GM23248 (cell line): ENCODE measurements around the gene FGF14. TPM values are rescaled to one million over a fixed set of nuclear protein-coding genes. Genes with fewer than 3 reads are reported as not detected.

Experiments
- DNase-seq: peaks from one replicate; pipeline ENCODE4 v3.0.0-alpha.2; 2015
- H2AFZ ChIP-seq: fragments of 200-600 bp; sonication (generic); 2 replicates; pipeline ENCODE4 v1.6.1; 2016; ENCODE audit warnings: antibody characterized with exemption
- H3F3A ChIP-seq: fragments of 200-600 bp; sonication (generic); 2 replicates; pipeline ENCODE4 v1.6.1; 2016; ENCODE audit warnings: mild to moderate bottlenecking, antibody characterized with exemption, mixed run types; ENCODE audit not compliant: insufficient read depth
- H3K27ac ChIP-seq: fragments of 200-600 bp; sonication (generic); 2 replicates; pipeline ENCODE4 v1.5.1; 2016; ENCODE audit warnings: mild to moderate bottlenecking
- H3K27me3 ChIP-seq: fragments of 200-600 bp; sonication (generic); replicated peaks from 2 replicates; pipeline ENCODE4 v1.6.1; 2016; ENCODE audit warnings: mild to moderate bottlenecking; ENCODE audit not compliant: insufficient read depth
- H3K36me3 ChIP-seq: fragments of 200-600 bp; sonication (generic); 2 replicates; pipeline ENCODE4 v1.6.1; 2016; ENCODE audit warnings: low read depth, mild to moderate bottlenecking
- H3K4me1 ChIP-seq: fragments of 200-600 bp; sonication (generic); 2 replicates; pipeline ENCODE4 v1.6.1; 2016; ENCODE audit warnings: mild to moderate bottlenecking; ENCODE audit not compliant: insufficient read depth
- H3K4me2 ChIP-seq: fragments of 200-600 bp; sonication (generic); one replicate; pipeline ENCODE4 v1.6.1; 2016; ENCODE audit warnings: mild to moderate bottlenecking; ENCODE audit not compliant: unreplicated experiment
- H3K4me3 ChIP-seq: fragments of 200-600 bp; sonication (generic); 2 replicates; pipeline ENCODE4 v1.5.1; 2016; ENCODE audit warnings: mild to moderate bottlenecking
- H3K79me2 ChIP-seq: fragments of 200-600 bp; sonication (generic); 2 replicates; pipeline ENCODE4 v1.6.1; 2016; ENCODE audit warnings: mild to moderate bottlenecking; ENCODE audit not compliant: insufficient read depth
- H3K9ac ChIP-seq: fragments of 200-600 bp; sonication (generic); 2 replicates; pipeline ENCODE4 v1.6.1; 2016; ENCODE audit warnings: mild to moderate bottlenecking
- H3K9me2 ChIP-seq: fragments of 200-600 bp; sonication (generic); 2 replicates; pipeline ENCODE4 v1.6.1; 2016; ENCODE audit warnings: mixed run types, mild to moderate bottlenecking, moderate library complexity; ENCODE audit not compliant: insufficient read depth
- H3K9me3 ChIP-seq: fragments of 200-600 bp; sonication (generic); one replicate; pipeline ENCODE4 v1.6.1; 2017; ENCODE audit warnings: low read depth
- H4K20me1 ChIP-seq: fragments of 200-600 bp; sonication (generic); 2 replicates; pipeline ENCODE4 v1.6.0; 2016; ENCODE audit not compliant: insufficient read depth
- EZH2 ChIP-seq: fragments of 200-600 bp; sonication (generic); IDR thresholded peaks from 2 replicates; pipeline ENCODE4 v1.6.1; 2018; ENCODE audit warnings: antibody characterized with exemption, mild to moderate bottlenecking; ENCODE audit not compliant: insufficient read depth, poor library complexity, severe bottlenecking
- EZH2phosphoT487 ChIP-seq: fragments of 200-600 bp; sonication (generic); IDR thresholded peaks from 2 replicates; pipeline ENCODE4 v1.6.1; 2018; ENCODE audit warnings: antibody characterized with exemption, moderate library complexity, mild to moderate bottlenecking, low read depth; ENCODE audit not compliant: insufficient read depth
- WGBS, 2 experiments: methylation state at CpG; one replicate each; pipeline ENCODE4 v1.1.6; 2015 to 2017; ENCODE audit warnings: low lambda C conversion rate in 2 of 2, low coverage in 1 of 2; ENCODE audit errors: missing lambda C conversion rate in 2 of 2; 5-methylcytosine and 5-hydroxymethylcytosine counted together
- in situ Hi-C: fragments of 300-500 bp; cut with MboI; formaldehyde crosslinking; loops from 2 replicates; pipeline ENCODE4 v1.15.0; 2020
- polyA plus RNA-seq: library from polyadenylated mRNA; unstranded; fragments of >200 nt; fragmentation: Nextera tagmentation; extraction: Ambion mirVana; gene quantifications from 2 replicates; pipeline ENCODE4 v1.2.1, GENCODE V29; 2016
- total RNA-seq: library from RNA; depleted of rRNA; stranded (reverse); fragments of >200 nt; shearing (Covaris generic); gene quantifications from 2 replicates; pipeline ENCODE4 v1.2.3, GENCODE V29; 2014

The FGF14 gene
- total and polyA plus RNA-seq, 2 experiments from 2014 or later: 1.9 TPM; not detected in 1

DNA sequence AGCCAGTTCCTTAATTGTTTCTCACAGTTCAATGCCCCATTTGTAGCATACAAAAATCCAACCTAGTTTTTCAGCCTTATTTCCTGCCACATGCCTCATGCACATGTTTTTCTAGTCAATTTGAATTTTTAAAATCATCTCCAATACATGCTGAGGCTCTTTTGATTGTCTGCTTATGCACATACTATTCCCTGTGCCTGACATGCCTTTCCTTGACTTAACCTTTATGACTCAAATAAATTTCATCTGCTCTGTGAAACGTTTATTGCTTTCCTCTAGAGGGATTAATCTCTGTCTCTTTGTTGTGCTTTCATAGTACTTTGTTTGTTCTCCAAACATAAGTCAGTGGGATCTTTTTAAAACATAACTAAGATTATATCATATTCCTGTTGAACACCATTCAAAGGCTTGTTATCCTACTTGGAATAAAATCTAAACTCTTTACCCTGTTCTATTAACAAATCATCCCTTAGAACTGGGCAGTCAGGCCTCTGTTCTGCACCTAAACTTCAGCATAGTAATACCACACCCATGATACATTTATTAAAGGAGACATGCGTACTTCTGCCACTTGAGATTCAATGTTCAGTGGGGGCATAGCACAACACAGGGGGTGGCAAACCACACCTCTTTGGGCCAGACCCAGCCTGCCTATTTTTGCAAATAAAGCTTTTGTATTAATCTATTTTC lies 346.6 kb downstream of the FGF14 start:
- no peak for TF ChIP-seq EZH2phosphoT487
- TF ChIP-seq EZH2: no peak
- Histone ChIP-seq H3K9me2 (no peaks in the 10 kb centered on the region), H3K9ac (no peak overlapping the region), H3K4me1 (no peaks in the 10 kb centered on the region), H3K9me3 (no peaks in the 10 kb centered on the region), H2AFZ (no peak overlapping the region), H3K79me2 (no peaks in the 10 kb centered on the region), H3K27me3 (no peaks in the 10 kb centered on the region), H3F3A (no peaks in the 10 kb centered on the region), H3K36me3 (no peaks in the 10 kb centered on the region), H3K27ac (no peak overlapping the region), H4K20me1 (no peaks in the 10 kb centered on the region), H3K4me2 (no peak overlapping the region), H3K4me3 (no peak overlapping the region)
- whole genome bisulfite sequencing, 2 experiments: 17 to 23% methylated on average over 2 of the region's 2 CpGs
- in situ Hi-C loops: no loop called here
- DNase-seq: no peak

DNA sequence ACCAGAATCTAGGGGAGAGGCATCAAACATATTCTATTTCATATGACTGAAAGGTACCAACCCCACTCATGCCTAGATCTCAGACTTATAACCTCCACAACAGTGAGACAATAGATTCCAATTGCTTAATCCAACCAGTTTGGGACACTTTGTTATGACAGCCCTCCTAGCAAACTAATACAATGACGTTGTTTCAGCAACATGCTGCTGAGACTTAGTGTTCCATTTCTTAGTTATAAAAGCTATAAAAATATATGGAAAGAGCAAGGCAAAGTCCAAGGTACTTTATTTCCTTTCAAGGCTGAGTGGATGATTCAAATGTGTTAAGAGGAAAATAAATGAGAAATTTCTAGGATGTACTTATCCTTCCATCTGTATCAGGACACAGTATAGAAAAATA lies 352.0 kb downstream of the FGF14 start:
- H3K9me3 ChIP-seq: no peaks in the 10 kb centered on the region
- no peak overlapping the region for H3K27ac ChIP-seq
- H3K9ac ChIP-seq: no peak overlapping the region
- no peak for DNase-seq
- WGBS, 2 experiments: 38 to 43% methylated on average over 1 of the region's 1 CpG
- no peak overlapping the region for H2AFZ ChIP-seq
- no peaks in the 10 kb centered on the region for H3K27me3 ChIP-seq
- H3F3A ChIP-seq: no peaks in the 10 kb centered on the region
- no peaks in the 10 kb centered on the region for H4K20me1 ChIP-seq
- H3K4me1 ChIP-seq: no peaks in the 10 kb centered on the region
- in situ Hi-C loops: no loop called here
- no peaks in the 10 kb centered on the region for H3K36me3 ChIP-seq
- no peak overlapping the region for H3K4me2 ChIP-seq
- no peaks in the 10 kb centered on the region for H3K79me2 ChIP-seq
- no peak overlapping the region for H3K4me3 ChIP-seq
- H3K9me2 ChIP-seq: no peaks in the 10 kb centered on the region
- TF ChIP-seq EZH2: no peak
- TF ChIP-seq EZH2phosphoT487: no peak

DNA sequence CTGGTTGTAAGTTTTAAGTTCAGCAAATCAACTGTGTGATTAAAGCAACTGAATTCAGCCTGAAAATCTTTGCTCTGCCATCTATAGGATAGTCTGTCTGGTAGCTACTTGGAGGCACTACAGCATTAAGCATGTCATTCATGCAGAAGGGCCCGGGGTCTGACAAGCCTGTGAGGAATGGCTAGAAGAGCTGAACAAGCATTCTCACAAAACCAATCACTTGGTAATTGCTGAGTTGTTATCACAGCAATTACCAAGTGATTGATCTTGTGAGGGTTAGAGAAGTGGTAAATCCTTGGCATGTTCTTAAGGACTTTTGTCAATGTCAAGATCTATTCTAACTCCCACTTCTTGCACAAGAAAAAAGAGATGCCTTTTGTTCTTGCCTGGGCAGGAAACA lies 356.1 kb downstream of the FGF14 start:
- H3K4me1 ChIP-seq: no peaks in the 10 kb centered on the region
- 0 to 5% methylated on average over 1 of the region's 1 CpG for WGBS, 2 experiments
- no peak overlapping the region for H3K4me2 ChIP-seq
- no peaks in the 10 kb centered on the region for H4K20me1 ChIP-seq
- no peak overlapping the region for H3K9ac ChIP-seq
- H3K9me3 ChIP-seq: no peaks in the 10 kb centered on the region
- no peak overlapping the region for H3K4me3 ChIP-seq
- no peaks in the 10 kb centered on the region for H3K36me3 ChIP-seq
- no peaks in the 10 kb centered on the region for H3K79me2 ChIP-seq
- no peaks in the 10 kb centered on the region for H3K9me2 ChIP-seq
- in situ Hi-C loops: no loop called here
- no peaks in the 10 kb centered on the region for H3K27me3 ChIP-seq
- no peaks in the 10 kb centered on the region for H3F3A ChIP-seq
- DNase-seq: no peak
- H3K27ac ChIP-seq: no peak overlapping the region
- no peak overlapping the region for H2AFZ ChIP-seq
- TF ChIP-seq EZH2phosphoT487: no peak
- TF ChIP-seq EZH2: no peak

DNA sequence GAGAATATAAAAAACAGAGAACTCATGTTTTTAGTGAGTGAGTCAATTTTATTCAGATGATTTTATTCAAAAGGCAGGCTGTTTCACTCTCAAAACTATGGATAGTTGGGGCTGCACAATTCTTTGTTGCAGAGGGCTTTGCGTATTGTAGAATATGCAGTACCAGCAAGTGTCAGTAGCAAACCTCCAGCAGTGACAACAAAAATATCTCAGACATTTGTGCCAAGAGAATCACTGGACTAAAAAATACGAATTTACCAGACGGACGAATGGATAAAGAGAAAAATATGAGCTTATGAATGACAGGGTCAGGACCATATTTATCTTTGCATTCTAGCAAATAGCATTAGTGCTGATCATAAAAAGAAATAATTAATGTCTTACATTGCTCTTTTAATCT lies 359.1 kb downstream of the FGF14 start:
- Histone ChIP-seq H3F3A (no peaks in the 10 kb centered on the region), H3K4me2 (no peak overlapping the region), H2AFZ (no peak overlapping the region), H3K4me1 (no peaks in the 10 kb centered on the region), H4K20me1 (no peaks in the 10 kb centered on the region), H3K4me3 (no peak overlapping the region), H3K27ac (no peak overlapping the region), H3K9ac (no peak overlapping the region), H3K27me3 (no peaks in the 10 kb centered on the region), H3K9me2 (no peaks in the 10 kb centered on the region), H3K9me3 (no peaks in the 10 kb centered on the region), H3K79me2 (no peaks in the 10 kb centered on the region), H3K36me3 (no peaks in the 10 kb centered on the region)
- in situ Hi-C loops: no loop called here
- WGBS, 2 experiments: 51 to 60% methylated on average over 4 of the region's 4 CpGs
- DNase-seq: no peak
- TF ChIP-seq EZH2 (no peak), EZH2phosphoT487 (no peak)

DNA sequence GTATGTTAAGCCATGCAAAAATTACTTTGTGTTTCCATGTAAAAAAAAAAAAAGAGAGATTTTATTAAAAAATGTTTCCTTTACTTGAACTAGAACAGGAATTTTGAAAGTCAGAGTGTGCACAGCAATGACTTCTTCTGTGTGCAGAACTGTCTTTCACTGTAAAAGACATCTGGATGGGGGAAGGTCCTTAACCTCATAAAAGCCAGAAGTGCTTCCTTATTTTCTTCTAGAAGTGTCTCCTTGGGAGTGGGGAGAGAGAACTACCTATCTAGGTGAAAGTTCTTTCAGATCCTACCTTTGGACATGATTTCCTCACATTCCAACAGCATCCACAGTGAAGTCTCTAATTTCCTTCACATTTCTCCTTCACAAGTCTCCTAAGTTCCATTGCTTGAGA lies 360.3 kb downstream of the FGF14 start:
- no peak overlapping the region for H2AFZ ChIP-seq
- H3K27me3 ChIP-seq: no peaks in the 10 kb centered on the region
- H3K4me2 ChIP-seq: no peak overlapping the region
- H3K9me2 ChIP-seq: no peaks in the 10 kb centered on the region
- no peak overlapping the region for H3K27ac ChIP-seq
- H3F3A ChIP-seq: no peaks in the 10 kb centered on the region
- H3K9ac ChIP-seq: no peak overlapping the region
- TF ChIP-seq EZH2 (no peak), EZH2phosphoT487 (no peak)
- no peak overlapping the region for H3K4me3 ChIP-seq
- no peaks in the 10 kb centered on the region for H3K9me3 ChIP-seq
- H3K79me2 ChIP-seq: no peaks in the 10 kb centered on the region
- no peaks in the 10 kb centered on the region for H3K36me3 ChIP-seq
- no peaks in the 10 kb centered on the region for H3K4me1 ChIP-seq
- in situ Hi-C loops: no loop called here
- DNase-seq: no peak
- no peaks in the 10 kb centered on the region for H4K20me1 ChIP-seq
